Measurements from ENCODE around the gene CCDC116. TPM values are rescaled to one million over a fixed set of nuclear protein-coding genes. Genes with fewer than 3 reads are reported as not detected.
"Not testable (repeated sequence)": the region's sequence is repeated elsewhere in the genome, so short reads cannot be mapped to it uniquely, and the experiment has no call there.

Gene CCDC116
- polyA plus RNA-seq, 4 donors: 0.21 to 0.40 (median 0.25) TPM

DNA sequence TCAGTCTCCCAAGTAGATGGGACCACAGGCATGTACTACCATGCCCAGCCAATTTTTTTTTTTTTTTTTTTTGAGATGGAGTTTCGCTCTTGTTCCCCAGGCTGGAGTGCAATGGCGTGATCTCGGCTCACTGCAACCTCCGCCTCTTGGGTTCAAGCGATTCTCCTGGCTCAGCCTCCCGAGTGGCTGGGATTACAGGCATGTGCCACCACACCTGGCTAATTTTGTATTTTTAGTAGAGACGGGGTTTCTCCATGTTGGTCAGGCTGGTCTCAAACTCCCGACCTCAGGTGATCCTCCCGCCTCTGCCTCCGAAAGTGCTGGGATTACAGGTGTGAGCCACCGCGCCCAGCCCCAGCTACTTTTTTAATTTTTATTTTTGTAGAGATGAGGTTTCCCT, 46.3 kb downstream of the CCDC116 start:
- 94 to 97% (median 95%) methylated on average over 11 to 12 of the region's 12 CpGs for WGBS, 3 donors
- H3K9me3 ChIP-seq (ENCODE audit: control insufficient read depth in 2 of 2, insufficient read depth in 1 of 2, low read depth in 1 of 2, low read length in 1 of 2); H3K4me3 ChIP-seq (ENCODE audit: low read depth in 1 of 3, low read length in 3 of 3); H3K27me3 ChIP-seq (ENCODE audit: control insufficient read depth in 3 of 3, insufficient read depth in 3 of 3, low read length in 3 of 3); H3K27ac ChIP-seq (ENCODE audit: low read depth in 1 of 3, low read length in 2 of 3); H3K4me1 ChIP-seq (ENCODE audit: control insufficient read depth in 3 of 3, insufficient read depth in 2 of 3, low read depth in 1 of 3, low read length in 2 of 3); FAIRE-seq; DNase-seq: not testable (repeated sequence)
- peaks cover 6 to 71% (median 14%) of the 10 kb centered on the region in 3 donors for H3K36me3 ChIP-seq (ENCODE audit: control insufficient read depth in 3 of 3, insufficient read depth in 2 of 3, low read depth in 1 of 3, low read length in 3 of 3)

DNA sequence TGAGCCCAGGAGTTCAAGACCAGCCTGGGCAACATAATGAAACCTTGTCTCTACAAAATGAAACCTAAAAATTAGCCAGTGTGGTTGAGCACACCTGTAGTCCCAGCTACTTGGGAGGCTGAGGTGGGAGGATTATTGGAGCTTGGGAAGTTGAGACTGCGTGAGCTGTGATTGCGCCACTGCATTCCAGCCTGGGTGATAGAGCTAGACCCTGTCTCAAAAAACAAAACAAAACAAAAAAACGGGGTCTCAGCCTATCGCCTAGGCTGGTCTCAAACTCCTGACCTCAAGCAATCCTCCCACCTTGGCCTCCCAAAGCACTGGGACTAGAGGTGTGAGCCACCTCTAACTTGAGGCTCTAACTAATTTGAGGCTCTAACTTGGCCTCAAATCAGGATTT, 46.8 kb downstream of the CCDC116 start:
- FAIRE-seq: no peak
- H3K27me3 ChIP-seq (ENCODE audit: control insufficient read depth in 3 of 3, insufficient read depth in 3 of 3, low read length in 3 of 3): no peaks in the 10 kb centered on the region
- no peak overlapping the region for H3K4me3 ChIP-seq (ENCODE audit: low read depth in 1 of 3, low read length in 3 of 3)
- DNase-seq: no peak
- H3K4me1 ChIP-seq (ENCODE audit: control insufficient read depth in 3 of 3, insufficient read depth in 2 of 3, low read depth in 1 of 3, low read length in 2 of 3): no peaks in the 10 kb centered on the region
- WGBS, 3 donors: 87 to 98% (median 97%) methylated on average over 4 of the region's 4 CpGs
- peaks cover 4 to 70% (median 12%) of the 10 kb centered on the region in 3 donors for H3K36me3 ChIP-seq (ENCODE audit: control insufficient read depth in 3 of 3, insufficient read depth in 2 of 3, low read depth in 1 of 3, low read length in 3 of 3)
- H3K27ac ChIP-seq (ENCODE audit: low read depth in 1 of 3, low read length in 2 of 3): no peak overlapping the region
- peaks cover 0 to 3% of the 10 kb centered on the region in 2 donors for H3K9me3 ChIP-seq (ENCODE audit: control insufficient read depth in 2 of 2, insufficient read depth in 1 of 2, low read depth in 1 of 2, low read length in 1 of 2)

DNA sequence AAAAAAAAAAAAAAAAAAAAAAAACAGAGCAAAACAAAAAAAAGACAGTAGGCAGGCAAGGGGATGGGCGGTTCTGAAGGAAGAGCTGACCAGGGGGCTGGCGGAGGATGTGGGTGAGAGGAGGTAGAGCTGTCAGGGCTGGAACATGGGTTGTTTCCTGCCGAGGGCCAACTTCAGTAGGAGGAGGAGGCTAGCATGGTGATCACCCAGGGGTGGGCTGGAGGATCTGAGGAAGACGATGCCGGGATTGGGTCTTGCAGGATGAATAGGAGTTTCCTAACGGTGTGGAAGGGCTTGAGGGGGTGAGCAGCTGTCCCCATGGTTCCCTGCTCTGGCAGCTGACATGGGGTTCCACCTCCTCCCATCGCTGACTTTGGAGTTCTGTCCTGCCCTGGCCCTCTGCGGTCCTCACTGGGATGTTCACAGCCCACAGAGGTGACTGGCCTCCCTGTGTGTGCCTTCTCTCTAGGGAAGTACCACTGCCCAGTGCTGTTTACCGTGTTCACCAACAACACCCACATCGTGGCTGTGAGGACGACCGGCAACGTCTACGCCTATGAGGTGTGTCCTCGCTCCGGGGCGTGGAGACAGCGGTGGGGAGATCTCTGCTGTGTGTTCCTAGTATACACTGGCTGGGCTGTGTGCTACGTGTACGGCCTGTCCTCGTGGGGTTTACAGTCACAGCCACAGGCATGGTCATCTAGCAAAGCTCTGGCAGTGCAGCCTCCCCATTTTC, 48.4 kb downstream of the CCDC116 start:
- Histone ChIP-seq H3K27ac (ENCODE audit: low read depth in 1 of 3, low read length in 2 of 3) (no peak overlapping the region), H3K36me3 (ENCODE audit: control insufficient read depth in 3 of 3, insufficient read depth in 2 of 3, low read depth in 1 of 3, low read length in 3 of 3) (peaks cover 3 to 67% (median 11%) of the 10 kb centered on the region in 3 donors), H3K27me3 (ENCODE audit: control insufficient read depth in 3 of 3, insufficient read depth in 3 of 3, low read length in 3 of 3) (no peaks in the 10 kb centered on the region), H3K4me3 (ENCODE audit: low read depth in 1 of 3, low read length in 3 of 3) (no peak overlapping the region), H3K9me3 (ENCODE audit: control insufficient read depth in 2 of 2, insufficient read depth in 1 of 2, low read depth in 1 of 2, low read length in 1 of 2) (peaks cover 0 to under 1% of the 10 kb centered on the region in 2 donors), H3K4me1 (ENCODE audit: control insufficient read depth in 3 of 3, insufficient read depth in 2 of 3, low read depth in 1 of 3, low read length in 2 of 3) (no peaks in the 10 kb centered on the region)
- DNase-seq: no peak
- FAIRE-seq: no peak
- 94 to 96% (median 95%) methylated on average over 21 of the region's 21 CpGs for WGBS, 3 donors

DNA sequence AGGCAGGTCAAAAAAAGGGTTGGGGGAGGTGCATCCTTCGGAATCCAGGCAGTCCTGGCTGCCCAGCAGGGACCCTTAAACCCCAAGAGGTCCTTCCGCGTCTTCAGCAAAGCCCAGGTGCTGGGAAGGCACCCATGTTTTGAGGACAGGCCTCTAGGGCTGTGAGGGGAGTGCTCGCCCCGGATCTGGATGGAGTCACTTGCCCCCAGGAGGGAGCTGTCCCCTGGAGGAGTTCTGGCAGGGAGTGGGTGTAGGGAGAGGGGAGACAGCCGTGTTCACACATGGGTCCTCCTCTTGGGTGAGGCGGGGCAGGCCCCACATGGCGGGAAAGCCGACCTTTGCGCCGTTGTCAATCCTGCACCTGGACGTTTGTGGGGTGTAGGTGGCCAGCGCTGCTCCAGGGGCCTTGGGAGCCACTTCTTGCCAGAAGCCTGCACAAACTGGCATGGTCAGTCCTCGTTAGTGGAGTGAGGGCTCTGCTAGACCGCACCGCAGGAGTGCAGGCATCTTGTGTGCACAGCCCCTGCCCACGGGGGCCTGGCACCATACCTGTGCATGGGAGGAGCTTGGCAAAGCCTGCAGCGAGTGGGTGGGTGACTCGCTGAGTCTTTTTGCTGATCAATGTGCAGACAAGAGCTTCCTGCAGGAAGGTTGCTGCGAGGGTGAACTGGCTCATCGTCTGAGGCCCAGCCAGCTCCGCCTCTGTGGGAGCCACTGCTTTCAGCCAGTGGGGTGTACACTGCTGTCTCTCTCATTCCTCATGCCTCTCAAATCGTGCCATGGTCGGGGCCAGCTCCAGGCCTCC, 49.2 kb downstream of the CCDC116 start:
- FAIRE-seq: no peak
- 78 to 85% (median 81%) methylated on average over 22 to 24 of the region's 24 CpGs for WGBS, 3 donors
- Histone ChIP-seq H3K36me3 (ENCODE audit: control insufficient read depth in 3 of 3, insufficient read depth in 2 of 3, low read depth in 1 of 3, low read length in 3 of 3) (peaks cover 5 to 73% (median 12%) of the 10 kb centered on the region in 3 donors), H3K4me3 (ENCODE audit: low read depth in 1 of 3, low read length in 3 of 3) (no peak overlapping the region), H3K27me3 (ENCODE audit: control insufficient read depth in 3 of 3, insufficient read depth in 3 of 3, low read length in 3 of 3) (no peaks in the 10 kb centered on the region), H3K4me1 (ENCODE audit: control insufficient read depth in 3 of 3, insufficient read depth in 2 of 3, low read depth in 1 of 3, low read length in 2 of 3) (no peaks in the 10 kb centered on the region), H3K27ac (ENCODE audit: low read depth in 1 of 3, low read length in 2 of 3) (no peak overlapping the region), H3K9me3 (ENCODE audit: control insufficient read depth in 2 of 2, insufficient read depth in 1 of 2, low read depth in 1 of 2, low read length in 1 of 2) (no peaks in the 10 kb centered on the region)
- DNase-seq: no peak

DNA sequence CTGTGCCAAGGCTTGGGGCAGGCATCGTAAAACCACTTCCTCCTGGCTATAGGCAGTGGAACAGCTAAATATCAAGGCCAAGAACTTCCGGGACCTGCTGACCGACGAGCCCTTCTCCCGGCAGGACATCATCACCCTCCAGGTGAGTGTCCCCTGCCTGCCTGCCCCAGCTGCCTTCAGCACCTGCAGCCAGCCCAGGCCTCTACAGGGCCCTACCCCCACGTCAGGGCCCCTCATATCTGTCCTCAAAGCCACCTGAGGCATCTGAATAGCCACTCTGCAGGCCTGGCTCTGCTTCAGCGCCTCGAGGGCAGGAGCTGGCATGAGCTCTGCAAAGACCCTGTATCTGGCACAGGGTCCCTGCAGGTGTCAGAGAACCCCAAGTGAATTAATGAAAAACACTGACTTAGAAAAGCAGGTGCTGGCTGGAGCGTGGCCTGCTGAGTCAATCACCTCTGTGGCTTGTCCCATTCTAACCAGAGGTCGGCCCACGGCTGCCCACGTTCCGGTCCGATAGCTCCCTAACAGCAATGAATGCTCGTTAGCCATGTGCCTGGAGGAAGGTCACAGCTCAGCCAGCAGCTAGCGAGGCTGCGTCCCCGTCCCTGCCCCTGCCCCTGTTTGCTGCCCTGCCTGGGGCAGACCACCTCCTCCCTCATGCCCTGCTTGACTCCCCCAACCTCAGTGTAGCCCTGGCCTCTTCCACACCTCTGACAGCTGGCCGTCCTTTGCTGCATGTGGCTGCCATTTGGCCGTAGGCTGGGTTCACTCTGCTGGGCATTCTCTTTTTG, 50.0 kb downstream of the CCDC116 start:
- no peak for FAIRE-seq
- no peak overlapping the region for H3K4me3 ChIP-seq (ENCODE audit: low read depth in 1 of 3, low read length in 3 of 3)
- peaks cover 7 to 80% (median 12%) of the 10 kb centered on the region in 3 donors for H3K36me3 ChIP-seq (ENCODE audit: control insufficient read depth in 3 of 3, insufficient read depth in 2 of 3, low read depth in 1 of 3, low read length in 3 of 3)
- H3K27ac ChIP-seq (ENCODE audit: low read depth in 1 of 3, low read length in 2 of 3): no peak overlapping the region
- no peaks in the 10 kb centered on the region for H3K4me1 ChIP-seq (ENCODE audit: control insufficient read depth in 3 of 3, insufficient read depth in 2 of 3, low read depth in 1 of 3, low read length in 2 of 3)
- H3K27me3 ChIP-seq (ENCODE audit: control insufficient read depth in 3 of 3, insufficient read depth in 3 of 3, low read length in 3 of 3): no peaks in the 10 kb centered on the region
- no peak for DNase-seq
- no peaks in the 10 kb centered on the region for H3K9me3 ChIP-seq (ENCODE audit: control insufficient read depth in 2 of 2, insufficient read depth in 1 of 2, low read depth in 1 of 2, low read length in 1 of 2)
- 88 to 94% (median 92%) methylated on average over 20 of the region's 20 CpGs for WGBS, 3 donors

DNA sequence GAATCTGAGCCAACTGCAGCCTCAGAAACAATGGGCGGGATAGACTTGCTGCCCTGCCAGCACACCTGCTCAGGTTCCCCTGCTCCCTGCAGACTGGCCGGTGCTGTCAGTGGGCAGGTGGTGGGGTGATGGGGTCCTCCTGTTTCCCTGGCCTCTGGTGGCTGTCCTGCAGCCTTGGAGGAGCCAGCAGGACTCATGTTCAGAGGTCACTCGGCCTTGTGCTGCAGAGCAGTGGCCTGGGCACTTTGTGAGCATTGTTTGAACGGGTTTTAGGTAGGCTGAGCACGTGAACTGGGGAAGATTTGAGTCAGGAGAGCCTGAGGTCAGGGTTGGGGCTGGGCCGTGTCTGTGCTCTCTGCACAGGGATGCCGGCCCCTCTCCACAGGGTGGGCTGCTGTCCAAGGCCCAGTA, 50.8 kb downstream of the CCDC116 start:
- H3K27ac ChIP-seq (ENCODE audit: low read depth in 1 of 3, low read length in 2 of 3): no peak overlapping the region
- no peaks in the 10 kb centered on the region for H3K27me3 ChIP-seq (ENCODE audit: control insufficient read depth in 3 of 3, insufficient read depth in 3 of 3, low read length in 3 of 3)
- H3K36me3 ChIP-seq (ENCODE audit: control insufficient read depth in 3 of 3, insufficient read depth in 2 of 3, low read depth in 1 of 3, low read length in 3 of 3): peaks cover 12 to 82% (median 17%) of the 10 kb centered on the region in 3 donors
- FAIRE-seq: no peak
- DNase-seq: no peak
- H3K4me3 ChIP-seq (ENCODE audit: low read depth in 1 of 3, low read length in 3 of 3): no peak overlapping the region
- H3K4me1 ChIP-seq (ENCODE audit: control insufficient read depth in 3 of 3, insufficient read depth in 2 of 3, low read depth in 1 of 3, low read length in 2 of 3): no peaks in the 10 kb centered on the region
- no peaks in the 10 kb centered on the region for H3K9me3 ChIP-seq (ENCODE audit: control insufficient read depth in 2 of 2, insufficient read depth in 1 of 2, low read depth in 1 of 2, low read length in 1 of 2)
- 84 to 96% (median 92%) methylated on average over 7 of the region's 7 CpGs for WGBS, 3 donors

DNA sequence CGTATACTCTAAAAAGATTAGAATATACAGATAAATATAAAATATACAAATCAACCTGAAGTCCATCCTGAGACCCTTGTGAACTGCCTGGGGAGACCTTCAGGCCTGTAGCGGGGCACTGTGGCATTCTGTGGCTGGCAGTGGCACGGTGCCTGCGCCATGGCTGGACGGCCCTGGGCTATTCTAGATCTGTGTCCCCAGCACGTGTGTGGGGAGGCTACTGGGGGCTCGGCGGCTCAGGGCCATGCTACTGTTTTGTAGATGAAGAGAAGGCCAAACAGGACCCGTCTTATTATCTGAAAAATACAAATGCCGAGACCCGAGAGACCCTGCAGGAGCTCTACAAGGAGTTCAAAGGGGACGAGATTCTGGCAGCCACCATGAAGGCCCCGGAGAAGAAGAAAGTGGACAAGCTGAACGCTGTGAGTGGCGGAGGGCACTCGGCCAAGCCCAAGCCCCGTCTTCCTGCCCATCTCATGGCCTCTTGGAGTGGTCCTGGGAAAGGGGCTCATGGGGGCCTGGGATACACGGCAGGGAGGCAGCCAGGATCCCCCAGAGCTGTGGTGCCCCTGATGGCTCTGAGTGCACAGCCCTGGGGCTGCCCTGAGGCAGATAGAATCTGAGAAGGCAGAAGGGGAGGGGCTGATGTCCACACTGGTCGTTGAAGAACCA, 52.1 kb downstream of the CCDC116 start:
- DNase-seq (no peak), FAIRE-seq (no peak)
- Histone ChIP-seq H3K27me3 (ENCODE audit: control insufficient read depth in 3 of 3, insufficient read depth in 3 of 3, low read length in 3 of 3) (no peaks in the 10 kb centered on the region), H3K4me3 (ENCODE audit: low read depth in 1 of 3, low read length in 3 of 3) (no peak overlapping the region), H3K9me3 (ENCODE audit: control insufficient read depth in 2 of 2, insufficient read depth in 1 of 2, low read depth in 1 of 2, low read length in 1 of 2) (no peaks in the 10 kb centered on the region), H3K4me1 (ENCODE audit: control insufficient read depth in 3 of 3, insufficient read depth in 2 of 3, low read depth in 1 of 3, low read length in 2 of 3) (no peaks in the 10 kb centered on the region), H3K27ac (ENCODE audit: low read depth in 1 of 3, low read length in 2 of 3) (no peak overlapping the region), H3K36me3 (ENCODE audit: control insufficient read depth in 3 of 3, insufficient read depth in 2 of 3, low read depth in 1 of 3, low read length in 3 of 3) (peaks cover 13 to 86% (median 17%) of the 10 kb centered on the region in 3 donors)
- WGBS, 3 donors: 94 to 96% (median 95%) methylated on average over 19 of the region's 19 CpGs

DNA sequence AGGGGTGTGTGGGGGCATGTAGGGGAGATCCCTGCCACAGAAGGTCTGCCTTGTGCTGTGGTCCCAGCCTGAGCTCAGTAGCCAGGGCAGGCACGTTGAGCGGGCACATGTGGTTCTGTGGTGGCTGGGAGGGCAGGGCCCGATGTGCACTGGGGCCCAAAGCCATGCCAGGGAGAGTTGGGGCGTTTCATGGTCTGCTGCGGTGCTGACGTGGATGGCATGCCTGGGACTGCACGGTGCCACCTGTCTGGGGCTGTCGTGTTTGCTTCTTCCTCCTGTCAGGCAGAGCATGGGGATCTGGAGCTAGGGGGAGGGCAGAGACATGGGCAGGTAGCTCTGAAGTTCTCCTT, 52.6 kb downstream of the CCDC116 start:
- no peak overlapping the region for H3K27ac ChIP-seq (ENCODE audit: low read depth in 1 of 3, low read length in 2 of 3)
- H3K9me3 ChIP-seq (ENCODE audit: control insufficient read depth in 2 of 2, insufficient read depth in 1 of 2, low read depth in 1 of 2, low read length in 1 of 2): no peaks in the 10 kb centered on the region
- WGBS, 3 donors: 83 to 93% (median 91%) methylated on average over 7 to 8 of the region's 8 CpGs
- DNase-seq: no peak
- H3K4me1 ChIP-seq (ENCODE audit: control insufficient read depth in 3 of 3, insufficient read depth in 2 of 3, low read depth in 1 of 3, low read length in 2 of 3): no peaks in the 10 kb centered on the region
- H3K27me3 ChIP-seq (ENCODE audit: control insufficient read depth in 3 of 3, insufficient read depth in 3 of 3, low read length in 3 of 3): no peaks in the 10 kb centered on the region
- H3K4me3 ChIP-seq (ENCODE audit: low read depth in 1 of 3, low read length in 3 of 3): no peak overlapping the region
- H3K36me3 ChIP-seq (ENCODE audit: control insufficient read depth in 3 of 3, insufficient read depth in 2 of 3, low read depth in 1 of 3, low read length in 3 of 3): peaks cover 13 to 87% (median 17%) of the 10 kb centered on the region in 3 donors
- FAIRE-seq: no peak

Data from small intestine (tissue), 7 donors.